Psoas muscle (tissue), 8 donors: Measurements from ENCODE around the gene CCDC182. TPM values are rescaled to one million over a fixed set of nuclear protein-coding genes. Genes with fewer than 3 reads are reported as not detected.

Source experiments
- ATAC-seq, 4 donors: fragments of 200-7000 bp; cut with Tn5 transposase; one replicate each; pipeline ENCODE4 v1.9.1; 2020; ENCODE audit warnings: moderate library complexity in 3 of 4, mild to moderate bottlenecking in 2 of 4
- DNase-seq, 2 donors: peaks; one replicate each; pipeline ENCODE4 v3.0.0-alpha.2; 2020
- H3K27ac ChIP-seq: fragments of 200-600 bp; one replicate; pipeline ENCODE4 v1.8.0; 2022
- H3K27me3 ChIP-seq, 3 donors: fragments of 200-600 bp in 1 of 3; one replicate each; pipeline versions ENCODE4 v1.6.1 to v1.8.0; 2013 to 2022; ENCODE audit warnings: low read length in 2 of 3, mild to moderate bottlenecking in 2 of 3, moderate library complexity in 1 of 3; ENCODE audit not compliant: insufficient read depth in 3 of 3
- H3K36me3 ChIP-seq, 2 donors: fragments of 200-600 bp in 1 of 2; one replicate each; pipeline versions ENCODE4 v1.6.1 to v1.8.0; 2013 to 2022; ENCODE audit warnings: low read depth in 1 of 2, mild to moderate bottlenecking in 1 of 2, moderate library complexity in 1 of 2; ENCODE audit not compliant: insufficient read depth in 1 of 2
- H3K4me1 ChIP-seq: fragments of 200-600 bp; one replicate; pipeline ENCODE4 v1.8.0; 2022
- H3K4me3 ChIP-seq: fragments of 200-600 bp; one replicate; pipeline ENCODE4 v1.8.0; 2022; ENCODE audit warnings: mild to moderate bottlenecking
- H3K9me3 ChIP-seq: fragments of 200-600 bp; one replicate; pipeline ENCODE4 v1.8.0; 2022
- WGBS, 3 donors: extraction: QIAGEN DNeasy Blood & Tissue Kit; methylation state at CpG; one replicate each; pipeline versions ENCODE4 v1.1.6 to v1.1.7; 2013; 5-methylcytosine and 5-hydroxymethylcytosine counted together
- intact Hi-C, 2 donors: fragments of 100-400 bp; cut with DNase I; formaldehyde crosslinking; loops; one replicate each; pipeline versions ENCODE4 v1.11.0 to v1.14.2; 2022
- polyA plus RNA-seq, 3 donors: library from polyadenylated mRNA; stranded (reverse); fragments of 200-250 nt; gene quantifications; one replicate each; pipeline ENCODE4 v1.2.3, GENCODE V29; 2013
- total RNA-seq, 4 donors: library from RNA; stranded (reverse); fragmentation: NEBNext Ultra II Directional in 2 of 4; extraction: Animal tissue kit (Norgen Biotek cat#: 25700) in 2 of 4; gene quantifications; one replicate each; pipeline versions ENCODE4 v1.2.1 to v1.2.4, GENCODE V29; 2021 to 2023
- TF ChIP-seq, protein P1 (sequence below): fragments of 200-600 bp; IDR thresholded peaks from one replicate; pipeline ENCODE4 v1.8.0; 2022; ENCODE audit warnings: antibody characterized with exemption
- donor health status: healthy with polysubstance abuse.
- donor health status: DM: no; HTN: no; CAD: no; lungs with moderate emphysema.
- donor health status: Bipolar disorder and iron deficiency.
- donor health status: healthy.
- donor health status: DM: yes; HTN: yes; CAD: no.
- donor health status: DM: no; HTN: no; CAD: no.
- donor health status: DM: no; HTN: no; CAD: no.
- donor health status: DM: yes; HTN: yes; CAD: no.

Gene CCDC182
- total and polyA plus RNA-seq, 7 donors, result not detected

DNA sequence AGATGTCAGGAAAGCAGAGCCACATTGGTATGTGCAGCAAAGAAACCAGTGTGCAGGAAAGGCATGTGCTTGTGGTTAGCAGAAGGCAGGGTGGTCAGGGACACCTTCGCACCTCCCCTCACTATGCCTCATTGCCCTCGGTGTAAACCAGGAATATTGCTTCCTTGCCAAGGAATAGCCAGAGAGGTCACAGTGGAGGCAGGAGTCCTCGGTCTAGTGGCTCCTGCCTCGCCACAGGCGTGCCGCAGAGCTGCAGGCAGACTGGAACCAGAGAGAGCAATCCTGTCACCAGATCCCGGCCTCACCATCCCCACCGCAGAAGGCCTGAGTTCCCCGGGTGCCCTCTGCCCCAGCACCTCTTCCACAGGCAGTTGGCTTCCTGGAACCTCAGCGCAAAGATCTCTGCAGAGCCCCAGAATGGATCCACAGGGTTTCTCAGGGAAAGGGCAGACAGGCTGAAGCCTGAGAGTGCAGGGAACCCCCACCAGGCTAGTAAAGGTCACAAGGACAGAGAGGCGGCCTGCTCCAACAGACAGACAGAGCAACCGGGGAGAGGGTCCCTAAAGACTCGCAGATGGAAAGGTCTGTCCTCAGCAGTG, 21.6 kb downstream of the CCDC182 start:
- peak in 1 of 4 donors; percentile 35 for ATAC-seq
- Histone ChIP-seq H3K4me1 (no peaks in the 10 kb centered on the region), H3K27me3 (no peaks in the 10 kb centered on the region), H3K4me3 (no peak overlapping the region), H3K9me3 (no peaks in the 10 kb centered on the region), H3K27ac (no peak overlapping the region), H3K36me3 (no peaks in the 10 kb centered on the region)
- TF ChIP-seq, protein P1, sequence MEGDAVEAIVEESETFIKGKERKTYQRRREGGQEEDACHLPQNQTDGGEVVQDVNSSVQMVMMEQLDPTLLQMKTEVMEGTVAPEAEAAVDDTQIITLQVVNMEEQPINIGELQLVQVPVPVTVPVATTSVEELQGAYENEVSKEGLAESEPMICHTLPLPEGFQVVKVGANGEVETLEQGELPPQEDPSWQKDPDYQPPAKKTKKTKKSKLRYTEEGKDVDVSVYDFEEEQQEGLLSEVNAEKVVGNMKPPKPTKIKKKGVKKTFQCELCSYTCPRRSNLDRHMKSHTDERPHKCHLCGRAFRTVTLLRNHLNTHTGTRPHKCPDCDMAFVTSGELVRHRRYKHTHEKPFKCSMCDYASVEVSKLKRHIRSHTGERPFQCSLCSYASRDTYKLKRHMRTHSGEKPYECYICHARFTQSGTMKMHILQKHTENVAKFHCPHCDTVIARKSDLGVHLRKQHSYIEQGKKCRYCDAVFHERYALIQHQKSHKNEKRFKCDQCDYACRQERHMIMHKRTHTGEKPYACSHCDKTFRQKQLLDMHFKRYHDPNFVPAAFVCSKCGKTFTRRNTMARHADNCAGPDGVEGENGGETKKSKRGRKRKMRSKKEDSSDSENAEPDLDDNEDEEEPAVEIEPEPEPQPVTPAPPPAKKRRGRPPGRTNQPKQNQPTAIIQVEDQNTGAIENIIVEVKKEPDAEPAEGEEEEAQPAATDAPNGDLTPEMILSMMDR, result no peak
- DNase-seq, result no peak
- whole genome bisulfite sequencing, 3 donors, result 74 to 79% (median 78%) methylated on average over 13 of the region's 13 CpGs
- intact Hi-C loops, result no loop called here

DNA sequence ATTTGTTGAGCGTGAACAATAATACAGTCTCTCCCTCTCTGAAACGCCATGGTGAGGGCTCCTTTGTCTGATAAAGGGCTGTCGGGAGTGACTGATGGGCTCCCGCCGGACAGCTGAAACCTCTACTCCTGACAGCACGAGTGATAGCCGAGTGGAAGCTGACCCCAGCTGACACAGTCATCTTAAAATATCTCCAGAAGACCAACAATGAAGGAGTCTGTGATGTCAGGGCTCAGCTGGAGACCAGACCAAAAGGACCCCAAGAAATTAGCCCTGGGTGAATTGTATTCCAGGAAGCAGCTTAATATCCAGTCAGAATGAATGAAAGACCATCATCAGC, 22.4 kb downstream of the CCDC182 start:
- intact Hi-C loops, result no loop called here
- no peak for DNase-seq
- H3K4me3 ChIP-seq, result no peak overlapping the region
- H3K27ac ChIP-seq, result no peak overlapping the region
- TF ChIP-seq, protein P1, result no peak
- ATAC-seq, result peak; percentile 59 to 75 (median 66)
- no peaks in the 10 kb centered on the region for H3K27me3 ChIP-seq
- H3K4me1 ChIP-seq, result no peaks in the 10 kb centered on the region
- no peaks in the 10 kb centered on the region for H3K9me3 ChIP-seq
- H3K36me3 ChIP-seq, result no peaks in the 10 kb centered on the region
- 28 to 38% (median 38%) methylated on average over 7 of the region's 7 CpGs for WGBS, 3 donors

DNA sequence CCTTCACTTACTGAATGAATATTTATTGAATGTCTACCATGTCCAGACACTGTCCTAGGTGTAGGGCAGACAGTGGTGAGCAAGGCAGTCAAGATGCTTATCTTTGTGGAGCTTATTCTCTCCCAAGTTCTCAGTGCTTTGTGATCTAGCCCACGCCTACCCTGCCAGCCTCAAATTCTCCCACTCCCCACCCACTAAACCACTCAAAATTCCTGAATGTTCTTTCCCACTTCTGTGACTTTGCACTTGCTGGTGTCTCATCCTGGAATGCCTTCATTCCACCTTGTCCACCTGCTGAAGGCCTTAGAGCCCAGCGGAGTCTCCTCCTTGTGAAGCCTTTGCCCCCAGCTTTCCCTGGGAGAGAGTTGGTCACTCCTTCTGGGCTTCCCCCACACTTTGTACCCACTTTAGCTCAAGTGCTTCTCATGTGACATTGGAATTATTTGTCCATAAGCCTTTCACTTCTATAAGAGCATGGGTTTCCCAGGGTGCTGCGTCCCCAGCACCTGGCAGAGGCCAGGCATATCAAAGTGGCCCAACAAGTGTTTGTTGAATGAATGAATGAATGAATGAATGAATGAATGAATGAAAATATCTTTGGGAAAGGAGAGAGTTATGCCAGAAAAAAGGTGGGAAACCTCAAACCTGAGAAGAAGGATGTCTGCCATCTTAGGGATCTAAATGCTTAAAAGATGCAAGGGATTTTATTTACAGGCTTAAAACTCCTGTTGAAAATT, 23.0 kb downstream of the CCDC182 start:
- no peaks in the 10 kb centered on the region for H3K9me3 ChIP-seq
- WGBS, 3 donors, result 93 to 99% (median 96%) methylated on average over 3 of the region's 3 CpGs
- no peak overlapping the region for H3K4me3 ChIP-seq
- H3K27ac ChIP-seq, result no peak overlapping the region
- DNase-seq (no peak), ATAC-seq (no peak)
- TF ChIP-seq, protein P1, result no peak
- no peaks in the 10 kb centered on the region for H3K27me3 ChIP-seq
- H3K36me3 ChIP-seq, result no peaks in the 10 kb centered on the region
- intact Hi-C loops, result no loop called here
- H3K4me1 ChIP-seq, result no peaks in the 10 kb centered on the region

DNA sequence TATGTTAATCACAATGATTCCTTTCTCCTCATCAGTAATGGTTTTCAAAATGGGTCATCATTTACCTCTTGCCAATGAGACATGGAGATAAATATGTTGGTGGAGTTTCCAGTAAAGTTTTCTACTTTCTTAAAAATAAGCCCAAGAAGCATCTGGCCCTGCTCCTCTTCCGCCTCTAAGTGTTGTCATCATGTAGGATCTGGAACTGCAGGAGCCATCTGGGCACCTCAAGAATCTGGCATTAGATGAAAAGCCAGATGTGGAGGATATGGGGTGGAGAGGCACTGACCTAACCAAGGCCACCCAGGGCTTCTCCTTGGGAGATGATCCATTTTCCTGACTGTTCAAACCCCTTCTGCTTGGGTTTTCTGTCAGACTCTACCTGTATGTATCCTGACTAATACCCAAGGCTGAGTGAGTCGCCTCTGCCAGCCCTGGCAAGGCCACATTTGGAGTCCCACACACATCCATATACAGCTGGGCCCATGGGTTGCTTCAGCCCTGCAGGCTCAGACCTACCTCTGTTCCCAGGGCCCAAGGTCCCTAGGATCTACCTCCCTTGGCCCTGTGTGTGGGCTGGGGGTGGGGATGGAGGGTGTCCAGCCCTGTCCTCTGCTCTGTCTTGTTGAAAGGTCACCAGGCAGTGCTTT, 24.6 kb downstream of the CCDC182 start:
- no peak for ATAC-seq
- H3K4me3 ChIP-seq, result no peak overlapping the region
- H3K4me1 ChIP-seq, result no peaks in the 10 kb centered on the region
- H3K27ac ChIP-seq, result no peak overlapping the region
- no peak for DNase-seq
- H3K27me3 ChIP-seq, result no peaks in the 10 kb centered on the region
- TF ChIP-seq, protein P1, result no peak
- no peaks in the 10 kb centered on the region for H3K36me3 ChIP-seq
- WGBS, 3 donors, result 76 to 90% (median 88%) methylated on average over 2 of the region's 2 CpGs
- H3K9me3 ChIP-seq, result no peaks in the 10 kb centered on the region
- intact Hi-C loops, result no loop called here
